HEK293 (cell line): ENCODE results near the gene ACTRT2.

ENCODE experiments used
- CTCF ChIP-seq: fragments of 450-650 bp; formaldehyde crosslinking; IDR thresholded peaks from 2 replicates; pipeline ENCODE4 v1.5.1; 2016; ENCODE audit warnings: missing biosample characterization, missing genetic modification characterization
- ELK4 ChIP-seq: IDR thresholded peaks from 2 replicates; pipeline ENCODE4 v1.6.1; 2011; ENCODE audit warnings: mild to moderate bottlenecking, low read depth, low read length, borderline replicate concordance
- IKZF3 ChIP-seq: fragments of 450-650 bp; IDR thresholded peaks from 2 replicates; pipeline ENCODE4 v1.5.0; 2018; ENCODE audit warnings: missing biosample characterization, mild to moderate bottlenecking, missing genetic modification characterization, moderate library complexity
- YY1 ChIP-seq: fragments of 450-650 bp; formaldehyde crosslinking; IDR thresholded peaks from 2 replicates; pipeline ENCODE4 v1.5.1; 2018; ENCODE audit warnings: missing biosample characterization, missing genetic modification characterization
- ZBTB6 ChIP-seq: fragments of 450-650 bp; formaldehyde crosslinking; IDR thresholded peaks from 2 replicates; pipeline ENCODE4 v1.5.1; 2017; ENCODE audit warnings: missing biosample characterization, missing genetic modification characterization
- ZNF114 ChIP-seq: fragments of 450-650 bp; formaldehyde crosslinking; IDR thresholded peaks from 2 replicates; pipeline ENCODE4 v1.5.0; 2017; ENCODE audit warnings: missing biosample characterization, missing genetic modification characterization
- ZNF140 ChIP-seq: fragments of 450-650 bp; formaldehyde crosslinking; IDR thresholded peaks from 2 replicates; pipeline ENCODE4 v1.5.1; 2016; ENCODE audit warnings: missing biosample characterization, missing genetic modification characterization
- ZNF529 ChIP-seq: fragments of 450-650 bp; formaldehyde crosslinking; IDR thresholded peaks from 2 replicates; pipeline ENCODE4 v1.5.1; 2017; ENCODE audit warnings: missing genetic modification characterization, missing biosample characterization; ENCODE audit not compliant: insufficient replicate concordance
- ZNF561 ChIP-seq: fragments of 450-650 bp; IDR thresholded peaks from 2 replicates; pipeline ENCODE4 v1.5.1; 2018; ENCODE audit warnings: missing biosample characterization, missing genetic modification characterization, borderline replicate concordance
- ZNF624 ChIP-seq: fragments of 450-650 bp; formaldehyde crosslinking; IDR thresholded peaks from 2 replicates; pipeline ENCODE4 v1.5.1; 2017; ENCODE audit warnings: missing biosample characterization, missing genetic modification characterization
- ZNF843 ChIP-seq: fragments of 450-650 bp; formaldehyde crosslinking; IDR thresholded peaks from 2 replicates; pipeline ENCODE4 v1.5.1; 2016; ENCODE audit warnings: missing biosample characterization, missing genetic modification characterization
- TF ChIP-seq, protein P1 (sequence below): fragments of 450-650 bp; formaldehyde crosslinking; IDR thresholded peaks from 2 replicates; pipeline ENCODE4 v1.5.1; 2016; ENCODE audit warnings: missing biosample characterization, missing genetic modification characterization, borderline replicate concordance

DNA sequence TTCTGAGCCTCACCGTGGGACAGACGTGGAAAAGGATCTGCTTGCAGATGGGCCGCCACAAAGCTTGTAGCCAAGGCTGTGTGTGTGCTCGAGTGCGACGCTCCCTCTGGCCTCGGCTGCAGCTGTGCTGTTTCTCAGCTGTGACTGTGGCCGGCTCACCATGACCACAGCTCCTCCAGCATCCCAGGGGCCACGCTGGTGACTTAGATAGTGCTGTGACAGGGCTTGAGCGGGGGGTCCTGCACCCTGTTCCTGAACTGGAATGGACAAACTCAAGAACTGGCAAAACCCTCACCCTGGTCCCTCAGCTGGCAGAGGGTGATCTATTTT lies 17.4 kb upstream of the ACTRT2 start:
- TF ChIP-seq ZNF561 (tag by site-specific recombination) (no peak), CTCF (tag by site-specific recombination) (no peak), ELK4 (no peak), ZNF114 (tag by site-specific recombination) (no peak), ZNF843 (tag by site-specific recombination) (no peak), YY1 (tag by site-specific recombination) (no peak), ZNF529 (tag by site-specific recombination) (no peak), IKZF3 (no peak), ZNF624 (tag by site-specific recombination) (no peak), ZNF140 (tag by site-specific recombination) (no peak), ZBTB6 (tag by site-specific recombination) (no peak)
- TF ChIP-seq, protein P1, sequence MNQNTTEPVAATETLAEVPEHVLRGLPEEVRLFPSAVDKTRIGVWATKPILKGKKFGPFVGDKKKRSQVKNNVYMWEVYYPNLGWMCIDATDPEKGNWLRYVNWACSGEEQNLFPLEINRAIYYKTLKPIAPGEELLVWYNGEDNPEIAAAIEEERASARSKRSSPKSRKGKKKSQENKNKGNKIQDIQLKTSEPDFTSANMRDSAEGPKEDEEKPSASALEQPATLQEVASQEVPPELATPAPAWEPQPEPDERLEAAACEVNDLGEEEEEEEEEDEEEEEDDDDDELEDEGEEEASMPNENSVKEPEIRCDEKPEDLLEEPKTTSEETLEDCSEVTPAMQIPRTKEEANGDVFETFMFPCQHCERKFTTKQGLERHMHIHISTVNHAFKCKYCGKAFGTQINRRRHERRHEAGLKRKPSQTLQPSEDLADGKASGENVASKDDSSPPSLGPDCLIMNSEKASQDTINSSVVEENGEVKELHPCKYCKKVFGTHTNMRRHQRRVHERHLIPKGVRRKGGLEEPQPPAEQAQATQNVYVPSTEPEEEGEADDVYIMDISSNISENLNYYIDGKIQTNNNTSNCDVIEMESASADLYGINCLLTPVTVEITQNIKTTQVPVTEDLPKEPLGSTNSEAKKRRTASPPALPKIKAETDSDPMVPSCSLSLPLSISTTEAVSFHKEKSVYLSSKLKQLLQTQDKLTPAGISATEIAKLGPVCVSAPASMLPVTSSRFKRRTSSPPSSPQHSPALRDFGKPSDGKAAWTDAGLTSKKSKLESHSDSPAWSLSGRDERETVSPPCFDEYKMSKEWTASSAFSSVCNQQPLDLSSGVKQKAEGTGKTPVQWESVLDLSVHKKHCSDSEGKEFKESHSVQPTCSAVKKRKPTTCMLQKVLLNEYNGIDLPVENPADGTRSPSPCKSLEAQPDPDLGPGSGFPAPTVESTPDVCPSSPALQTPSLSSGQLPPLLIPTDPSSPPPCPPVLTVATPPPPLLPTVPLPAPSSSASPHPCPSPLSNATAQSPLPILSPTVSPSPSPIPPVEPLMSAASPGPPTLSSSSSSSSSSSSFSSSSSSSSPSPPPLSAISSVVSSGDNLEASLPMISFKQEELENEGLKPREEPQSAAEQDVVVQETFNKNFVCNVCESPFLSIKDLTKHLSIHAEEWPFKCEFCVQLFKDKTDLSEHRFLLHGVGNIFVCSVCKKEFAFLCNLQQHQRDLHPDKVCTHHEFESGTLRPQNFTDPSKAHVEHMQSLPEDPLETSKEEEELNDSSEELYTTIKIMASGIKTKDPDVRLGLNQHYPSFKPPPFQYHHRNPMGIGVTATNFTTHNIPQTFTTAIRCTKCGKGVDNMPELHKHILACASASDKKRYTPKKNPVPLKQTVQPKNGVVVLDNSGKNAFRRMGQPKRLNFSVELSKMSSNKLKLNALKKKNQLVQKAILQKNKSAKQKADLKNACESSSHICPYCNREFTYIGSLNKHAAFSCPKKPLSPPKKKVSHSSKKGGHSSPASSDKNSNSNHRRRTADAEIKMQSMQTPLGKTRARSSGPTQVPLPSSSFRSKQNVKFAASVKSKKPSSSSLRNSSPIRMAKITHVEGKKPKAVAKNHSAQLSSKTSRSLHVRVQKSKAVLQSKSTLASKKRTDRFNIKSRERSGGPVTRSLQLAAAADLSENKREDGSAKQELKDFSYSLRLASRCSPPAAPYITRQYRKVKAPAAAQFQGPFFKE (tag by site-specific recombination): no peak
